GM19372 (cell line): ENCODE measurements around the gene PLEKHS1.

ENCODE experiments used
- ATAC-seq: cut with Tn5 transposase; IDR thresholded peaks from one replicate; pipeline ENCODE4 v1.9.1; 2021; ENCODE audit warnings: mild to moderate bottlenecking, low read depth, moderate library complexity; ENCODE audit not compliant: unreplicated experiment

PLEKHS1 gene

GRCh38 chr10:113751181-113751732 lies at the start of gene PLEKHS1:
TSS of gene PLEKHS1 (plus strand) at chr10:113751682. CDS start at chr10:113755278, 3,596 bp downstream.
- ATAC-seq, result no peak

DNA sequence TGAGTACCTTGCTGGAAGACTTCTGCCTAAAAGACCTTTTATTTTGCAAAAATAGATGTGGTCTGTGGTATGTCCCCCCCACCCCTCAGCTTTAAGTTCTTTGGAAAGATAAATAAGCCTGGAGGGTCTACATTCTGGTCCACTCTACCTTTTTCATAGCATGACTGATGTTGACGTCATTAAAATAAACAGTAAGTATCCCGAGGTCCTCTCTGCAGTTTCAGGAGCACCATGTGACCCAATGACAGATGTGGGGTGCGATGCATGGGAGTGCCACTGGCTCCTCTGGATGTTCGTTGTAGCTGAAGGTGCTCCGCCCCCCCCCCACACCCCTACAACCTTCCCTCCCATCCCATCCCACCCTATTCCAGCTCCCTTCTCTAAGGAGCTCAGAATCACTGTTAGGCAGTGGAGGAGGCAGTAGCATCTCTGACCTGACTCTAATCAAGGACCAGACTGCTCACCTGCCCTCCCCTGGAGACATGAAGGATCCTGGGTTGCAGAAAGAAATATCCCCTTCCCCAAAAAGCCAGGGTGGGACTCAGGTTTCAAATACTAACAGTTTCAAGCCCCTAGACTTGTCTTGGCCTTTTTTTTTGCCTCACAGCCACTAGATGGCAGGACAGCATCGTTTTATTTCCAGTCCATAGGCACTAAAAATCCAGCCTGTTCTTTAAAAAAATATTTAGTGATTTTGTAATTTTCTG lies 46.7 kb upstream of the PLEKHS1 start:
- no peak for ATAC-seq

DNA sequence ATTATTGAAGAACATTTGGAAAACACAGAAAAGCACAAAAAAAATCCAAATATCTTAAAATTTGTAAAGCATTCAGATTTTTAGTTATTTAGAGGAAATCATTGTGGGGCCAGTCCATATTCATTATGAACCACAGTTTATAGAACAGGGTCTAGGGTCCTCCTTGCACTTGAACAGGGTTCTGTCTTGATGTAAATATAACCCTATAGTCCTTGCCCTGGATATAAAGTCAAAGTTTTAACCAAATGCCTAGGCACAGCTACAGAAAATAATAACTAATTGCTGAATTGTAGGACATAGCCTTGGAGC lies 46.2 kb upstream of the PLEKHS1 start:
- ATAC-seq, result no peak

DNA sequence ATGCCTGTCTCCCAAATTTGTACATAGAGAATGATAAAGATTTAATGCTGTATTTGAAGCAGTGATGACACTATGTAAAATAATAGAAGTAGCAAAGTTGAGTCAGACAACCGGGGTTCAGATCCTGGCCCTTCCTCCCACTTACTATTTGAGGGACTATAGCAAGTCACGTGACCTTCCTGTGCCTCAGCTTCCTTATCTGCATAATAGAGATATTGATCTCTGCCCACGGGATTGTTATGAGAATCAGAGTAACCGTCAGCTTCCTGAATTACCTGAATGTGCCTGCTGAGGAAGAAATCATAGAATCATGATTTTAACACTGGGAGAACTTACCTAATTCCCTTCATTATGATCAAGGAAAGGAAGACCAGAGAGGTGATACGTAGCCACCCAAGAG lies 44.9 kb upstream of the PLEKHS1 start:
- no peak for ATAC-seq

DNA sequence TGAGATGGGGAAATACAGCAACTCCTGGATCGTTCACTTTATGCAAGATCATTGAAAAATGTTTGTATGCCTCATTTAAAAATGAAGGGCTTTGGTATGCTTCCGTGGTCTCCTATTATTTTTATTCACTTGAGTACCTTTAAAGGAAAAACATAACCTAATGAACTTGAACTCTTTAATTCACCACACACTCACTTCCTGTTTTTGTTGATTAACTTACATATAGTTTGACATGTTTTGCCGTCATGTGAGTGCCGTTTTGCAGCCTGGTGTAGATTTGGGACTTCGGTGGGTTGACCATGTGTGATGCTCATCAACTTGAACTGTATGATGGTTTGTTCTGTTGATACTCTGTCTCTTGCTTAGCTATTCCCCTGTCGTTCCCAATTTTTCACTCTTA lies 42.8 kb upstream of the PLEKHS1 start:
- no peak for ATAC-seq

GRCh38 chr10:113709221-113709838 lies 42.2 kb upstream of the PLEKHS1 start:
- no peak for ATAC-seq

DNA sequence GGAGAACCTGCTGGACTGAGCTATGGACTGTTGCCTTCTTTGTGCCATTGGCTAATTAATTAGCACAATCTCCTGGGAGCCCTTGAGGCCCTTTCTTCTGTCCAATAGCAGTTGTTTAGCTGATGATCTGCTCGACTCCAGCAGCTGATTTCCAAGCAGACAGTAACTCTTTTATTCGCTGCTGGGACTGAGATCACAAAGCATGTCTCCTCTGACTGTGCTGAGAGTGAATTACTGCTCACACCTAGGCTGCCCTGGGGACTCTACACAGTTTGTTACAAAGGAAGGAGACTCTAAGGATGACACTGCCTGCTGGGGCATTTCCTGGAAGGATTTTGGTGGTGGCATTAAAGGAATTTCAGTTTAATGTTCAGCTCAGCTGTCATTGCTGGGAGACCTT lies 40.3 kb upstream of the PLEKHS1 start:
- ATAC-seq, result no peak

DNA sequence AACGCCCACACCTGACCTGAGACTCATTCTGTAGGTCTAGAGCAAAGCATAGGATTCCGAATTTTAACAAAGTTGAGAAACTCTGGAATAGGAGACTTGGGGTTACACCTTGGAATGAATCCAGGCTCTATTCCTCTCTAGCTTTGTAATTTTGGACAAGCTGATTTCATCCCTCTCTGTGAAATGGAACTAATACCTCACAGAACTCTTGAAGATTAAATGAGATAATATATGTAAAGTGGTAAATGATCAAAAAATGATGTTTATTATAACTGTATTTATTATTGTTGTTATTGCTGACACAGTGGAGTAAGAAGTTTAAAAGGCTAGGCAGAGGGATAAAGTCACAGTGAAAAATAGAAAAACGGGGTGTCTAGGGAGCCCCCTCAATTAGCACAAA lies 39.5 kb upstream of the PLEKHS1 start:
- ATAC-seq, result no peak

GRCh38 chr10:113712755-113713639 lies 38.5 kb upstream of the PLEKHS1 start:
- no peak for ATAC-seq

- ATAC-seq, result no peak
These were observed 37.9 kb upstream of the PLEKHS1 start for GRCh38 chr10:113713640-113713982.

DNA sequence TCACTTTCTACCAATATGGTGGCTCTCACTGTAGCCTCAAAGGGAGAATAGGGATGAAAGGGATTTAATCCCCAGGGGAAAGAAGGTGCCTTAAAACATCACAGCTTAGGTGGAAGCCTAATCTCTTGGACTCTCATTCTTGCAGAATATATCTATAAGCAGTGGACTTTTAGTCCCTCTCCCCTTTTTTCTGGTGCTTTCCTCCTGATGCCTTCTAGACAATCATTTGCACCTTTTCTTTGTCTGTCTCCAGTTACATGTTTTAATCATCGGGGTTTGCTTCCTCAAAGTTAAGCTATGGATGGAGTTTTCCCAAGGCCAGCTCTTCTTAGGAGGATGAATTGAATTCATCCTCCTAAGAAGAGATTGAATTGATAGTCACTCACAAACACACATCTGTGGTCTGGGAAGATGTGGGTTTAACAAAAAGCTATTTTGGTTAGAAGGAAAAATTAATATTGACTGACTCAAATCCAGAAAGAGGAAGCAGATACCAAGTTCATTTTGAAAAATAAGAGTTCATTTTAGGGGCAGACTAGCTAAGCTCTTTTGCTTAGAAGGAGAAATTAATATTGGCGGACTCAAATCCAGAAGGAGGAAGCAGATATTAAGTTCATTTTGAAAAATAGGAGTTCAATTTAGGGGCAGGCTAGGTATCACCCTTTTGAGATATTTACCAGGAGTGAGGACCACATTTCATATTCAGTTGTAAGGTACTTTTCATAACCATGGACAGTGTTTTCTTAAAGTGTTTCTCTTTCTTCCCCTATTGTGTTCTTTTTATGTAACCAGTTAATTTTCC lies 35.2 kb upstream of the PLEKHS1 start:
- no peak for ATAC-seq

DNA sequence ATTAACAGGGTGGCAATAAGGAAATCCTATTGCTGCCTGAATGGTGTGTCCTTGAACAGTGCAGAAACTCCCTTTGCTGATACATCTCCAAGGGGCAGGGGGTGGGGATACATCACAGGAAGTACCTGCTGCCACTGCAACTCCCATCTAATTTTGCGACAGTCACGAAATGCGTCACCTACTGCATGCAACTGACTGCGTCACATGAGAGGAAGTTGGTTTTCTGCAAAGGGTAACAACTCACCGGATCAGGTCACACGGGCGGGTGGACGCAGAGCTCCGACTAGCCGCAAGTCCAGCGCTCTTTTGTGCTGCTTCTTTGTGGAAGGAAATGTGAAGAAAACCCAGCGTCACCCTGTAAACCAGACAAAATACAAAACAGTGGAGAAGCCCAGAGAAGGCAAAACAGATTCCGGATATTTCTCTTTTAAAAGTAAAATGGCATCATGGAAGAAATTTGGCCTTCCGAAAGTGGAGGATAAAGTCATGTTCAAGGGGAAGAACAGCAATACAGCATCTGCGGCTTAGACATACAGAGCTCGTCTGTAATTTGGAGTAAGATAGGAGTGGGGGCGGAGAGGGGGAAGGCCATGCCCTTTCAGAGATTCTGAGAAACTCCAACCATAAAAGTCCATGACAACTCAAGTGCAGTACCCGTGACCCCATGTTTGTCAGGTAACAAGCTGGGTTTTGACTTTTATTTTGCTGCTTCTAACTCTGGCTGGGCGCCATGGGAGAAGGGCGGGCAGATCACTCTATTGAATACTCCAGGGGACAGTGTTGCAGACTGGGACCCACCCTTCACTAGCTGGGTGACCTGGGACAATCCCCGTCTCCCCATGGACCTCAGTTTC lies 32.3 kb upstream of the PLEKHS1 start:
- ATAC-seq, result no peak

DNA sequence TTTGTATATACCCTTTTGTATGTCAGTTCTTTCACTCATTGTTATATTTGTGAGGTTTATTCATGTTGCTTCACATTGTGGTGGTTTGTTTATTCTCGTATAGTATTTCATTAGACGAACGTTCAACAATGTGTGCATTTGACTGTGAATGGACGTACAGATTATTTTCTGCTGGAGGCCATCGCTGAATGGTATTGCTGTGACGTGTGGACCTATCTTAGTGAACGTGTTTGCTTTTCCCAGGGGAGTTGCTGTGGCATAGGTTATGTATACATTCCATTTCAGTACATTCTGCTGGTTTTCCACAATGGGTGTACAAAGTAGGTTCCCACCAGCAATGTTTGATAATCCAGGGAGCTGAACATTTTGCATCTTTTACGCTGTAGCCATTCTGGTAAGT lies 31.1 kb upstream of the PLEKHS1 start:
- ATAC-seq, result no peak

DNA sequence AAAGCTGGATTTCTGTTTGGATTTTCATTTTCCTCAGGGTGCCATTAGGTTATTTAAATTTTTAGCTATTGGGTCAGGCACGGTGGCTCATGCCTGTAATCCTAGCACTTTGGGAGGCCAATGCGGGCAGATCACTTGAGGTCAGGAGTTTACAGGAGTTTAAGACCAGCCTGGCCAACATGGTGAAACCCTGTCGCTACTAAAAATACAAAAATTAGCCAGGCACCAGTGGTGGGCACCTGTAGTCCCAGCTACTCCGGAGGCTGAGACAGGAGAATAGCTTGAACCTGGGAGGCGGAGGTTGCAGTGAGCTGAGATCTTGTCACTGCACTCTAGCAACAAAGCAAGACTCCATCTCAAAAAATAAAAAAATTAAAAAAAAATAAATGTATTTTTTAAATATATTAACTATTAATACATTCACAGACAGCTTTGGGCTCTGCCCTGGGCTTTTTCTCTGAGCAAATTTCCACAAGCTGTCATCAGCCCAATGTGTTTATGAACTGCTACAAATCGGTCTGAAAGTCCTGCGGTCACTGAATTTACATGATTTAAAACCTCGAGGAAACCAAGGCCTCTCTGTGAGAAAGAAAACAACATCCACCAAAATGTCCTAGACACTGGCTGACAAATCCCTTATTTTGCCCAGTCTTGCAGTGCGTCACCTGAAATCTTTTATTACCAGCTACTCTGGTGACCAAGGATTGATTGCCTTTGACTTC lies 19.2 kb upstream of the PLEKHS1 start:
- no peak for ATAC-seq

DNA sequence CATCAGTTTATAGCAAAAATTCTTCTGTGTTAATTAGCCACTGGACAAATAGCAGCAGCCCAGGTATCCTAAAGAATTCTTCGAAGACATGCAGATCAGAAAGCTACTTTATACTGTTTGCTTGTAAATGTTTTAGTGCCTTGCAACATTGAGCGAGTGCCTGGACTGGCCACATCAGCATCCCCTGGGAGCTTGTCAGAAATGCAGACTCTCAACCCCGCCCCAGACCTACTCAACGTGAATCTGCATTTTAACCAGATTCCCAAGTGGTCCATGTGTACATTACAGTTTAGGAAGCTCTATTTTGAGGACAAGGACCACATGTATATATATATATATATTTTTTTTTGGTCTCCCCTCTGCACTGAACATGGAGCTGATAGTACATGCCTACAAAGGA lies 18.5 kb upstream of the PLEKHS1 start:
- no peak for ATAC-seq

- ATAC-seq, result no peak
These were observed 17.8 kb upstream of the PLEKHS1 start for GRCh38 chr10:113733635-113734034.

GRCh38 chr10:113735913-113736312 lies 15.6 kb upstream of the PLEKHS1 start:
- no peak for ATAC-seq

DNA sequence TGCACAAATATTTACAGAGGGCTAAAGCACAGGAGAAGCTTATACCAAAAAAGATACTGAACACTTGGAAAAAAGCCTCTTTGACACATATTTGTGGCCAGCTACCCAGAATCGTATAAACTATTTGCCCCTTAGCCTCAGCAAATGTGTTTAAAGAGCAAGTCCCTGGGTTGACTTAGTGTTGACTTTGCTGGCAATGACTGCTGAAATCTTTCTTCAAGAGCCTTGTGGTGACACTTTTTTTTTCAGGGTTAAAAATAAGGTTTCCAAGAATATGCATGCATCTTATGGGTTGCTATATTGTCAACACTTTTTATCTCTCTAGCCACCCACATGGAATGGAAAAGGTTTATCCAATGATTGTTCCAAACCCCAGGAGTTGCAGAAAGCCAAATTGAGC lies 14.9 kb upstream of the PLEKHS1 start:
- ATAC-seq, result no peak

GRCh38 chr10:113739031-113739430 lies 12.5 kb upstream of the PLEKHS1 start:
- ATAC-seq, result no peak
